DOHH2 (cell line): Measurements from ENCODE around the gene EPG5.

Experiments
- H3F3A ChIP-seq: fragments of 200-600 bp; sonication (generic), shearing (Covaris generic); 2 replicates; pipeline ENCODE4 v1.6.0; 2016; ENCODE audit warnings: antibody characterized with exemption, mild to moderate bottlenecking; ENCODE audit not compliant: control insufficient read depth, insufficient read depth
- H3K27ac ChIP-seq: fragments of 200-600 bp; sonication (generic); 2 replicates; pipeline ENCODE4 v1.5.1; 2014; ENCODE audit warnings: low read depth, mild to moderate bottlenecking, low read length, moderate library complexity
- H3K27me3 ChIP-seq: fragments of 200-600 bp; sonication (generic); 2 replicates; pipeline ENCODE4 v1.6.1; 2014; ENCODE audit warnings: mild to moderate bottlenecking, low read length, mixed read lengths; ENCODE audit not compliant: control insufficient read depth
- H3K36me3 ChIP-seq: fragments of 200-600 bp; sonication (generic); 2 replicates; pipeline ENCODE4 v1.6.1; 2014; ENCODE audit warnings: mild to moderate bottlenecking, low read length, moderate library complexity, mixed read lengths; ENCODE audit not compliant: control insufficient read depth
- H3K4me1 ChIP-seq: fragments of 200-600 bp; sonication (generic); 2 replicates; pipeline ENCODE4 v1.6.1; 2014; ENCODE audit warnings: mild to moderate bottlenecking, low read length, mixed read lengths; ENCODE audit not compliant: control insufficient read depth
- H3K4me2 ChIP-seq: fragments of 200-600 bp; sonication (generic); 2 replicates; pipeline ENCODE4 v1.6.0; 2014; ENCODE audit warnings: mild to moderate bottlenecking, low read length, moderate library complexity
- H3K4me3 ChIP-seq: fragments of 200-600 bp; sonication (generic); 2 replicates; pipeline ENCODE4 v1.5.1; 2014; ENCODE audit warnings: mild to moderate bottlenecking, low read length, mixed read lengths
- H3K79me2 ChIP-seq: fragments of 200-600 bp; sonication (generic); 2 replicates; pipeline ENCODE4 v1.6.1; 2014; ENCODE audit warnings: mild to moderate bottlenecking, low read length, mixed read lengths; ENCODE audit not compliant: control insufficient read depth
- H3K9me2 ChIP-seq: fragments of 200-600 bp; sonication (generic); replicated peaks from 2 replicates; pipeline ENCODE4 v1.6.1; 2014; ENCODE audit warnings: mild to moderate bottlenecking, low read length, mixed read lengths; ENCODE audit not compliant: control insufficient read depth
- H3K9me3 ChIP-seq: fragments of 200-600 bp; sonication (generic); 2 replicates; pipeline ENCODE4 v1.6.1; 2014; ENCODE audit warnings: antibody characterized with exemption, low read length, mixed read lengths; ENCODE audit not compliant: control insufficient read depth, insufficient read depth
- H4K20me1 ChIP-seq: fragments of 200-600 bp; sonication (generic); 2 replicates; pipeline ENCODE4 v1.6.0; 2014; ENCODE audit warnings: low read depth, mild to moderate bottlenecking, antibody characterized with exemption, low read length, moderate library complexity; ENCODE audit not compliant: control insufficient read depth, insufficient read depth
- CTCF ChIP-seq: fragments of 200-600 bp; sonication (generic); IDR thresholded peaks from one replicate; pipeline ENCODE4 v1.5.1; 2014; ENCODE audit warnings: antibody characterized with exemption, mild to moderate bottlenecking, low read depth, low read length; ENCODE audit not compliant: poor library complexity, severe bottlenecking
- EZH2phosphoT487 ChIP-seq: fragments of 200-600 bp; sonication (generic); IDR thresholded peaks from 2 replicates; pipeline ENCODE4 v1.6.1; 2017; ENCODE audit warnings: borderline replicate concordance, mild to moderate bottlenecking, antibody characterized with exemption, low read length, moderate library complexity, mixed read lengths

EPG5 gene

DNA sequence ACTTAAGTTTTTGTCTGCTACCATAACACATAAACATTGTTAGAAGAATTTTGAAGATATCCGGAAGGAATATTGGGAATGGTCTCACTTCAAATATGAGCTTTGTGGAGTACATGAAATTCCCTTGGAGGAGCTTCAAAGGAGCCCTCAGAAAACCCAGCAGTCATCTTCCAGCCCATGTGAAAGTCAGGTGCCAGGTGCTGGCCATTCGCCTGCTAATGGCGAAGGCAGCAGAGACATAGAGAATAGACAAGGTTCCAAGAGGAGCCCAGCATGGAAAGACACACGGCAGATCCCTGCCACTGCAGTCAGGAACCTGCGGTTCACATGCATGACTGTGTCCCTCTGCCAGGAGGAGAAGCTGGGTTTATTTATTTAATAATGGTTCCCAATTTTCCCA lies 40.0 kb upstream of the EPG5 start:
- Histone ChIP-seq H3K4me1 (0 out of 2 replicates have a peak, but pooled peaks cover 4% of the 10 kb centered on the region), H3K9me2 (no peaks in the 10 kb centered on the region), H3K27ac (no peak overlapping the region), H3K36me3 (no peaks in the 10 kb centered on the region), H3K9me3 (no peaks in the 10 kb centered on the region), H3F3A (no peaks in the 10 kb centered on the region), H3K27me3 (no peaks in the 10 kb centered on the region), H4K20me1 (no peaks in the 10 kb centered on the region), H3K4me3 (no peak overlapping the region), H3K79me2 (no peaks in the 10 kb centered on the region), H3K4me2 (no peak overlapping the region)
- TF ChIP-seq CTCF: no peak
- TF ChIP-seq EZH2phosphoT487: no peak

DNA sequence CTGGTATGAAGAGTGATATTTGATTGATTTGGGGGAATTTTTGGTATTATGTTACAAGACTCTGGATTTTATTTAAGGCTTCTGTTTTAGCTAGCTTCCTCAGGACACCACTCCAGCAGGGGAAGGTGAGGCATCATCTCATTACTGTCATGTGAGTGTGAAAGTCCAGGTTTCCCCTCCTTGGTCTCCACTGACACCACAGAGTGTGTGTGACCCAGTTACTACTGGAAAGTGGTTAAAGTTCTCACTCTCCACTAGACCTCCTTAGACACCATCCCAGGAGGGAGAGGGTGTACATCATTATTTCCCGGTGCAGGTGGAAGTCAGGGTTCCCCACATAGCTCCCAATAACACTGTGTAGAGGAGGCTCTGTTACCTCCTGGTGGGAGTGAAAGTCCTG lies 35.8 kb upstream of the EPG5 start:
- H3K36me3 ChIP-seq: no peaks in the 10 kb centered on the region
- H3K9me3 ChIP-seq: no peaks in the 10 kb centered on the region
- no peaks in the 10 kb centered on the region for H3K4me1 ChIP-seq
- no peaks in the 10 kb centered on the region for H3K9me2 ChIP-seq
- no peak overlapping the region for H3K4me3 ChIP-seq
- H3K4me2 ChIP-seq: no peak overlapping the region
- H3K27me3 ChIP-seq: 0 out of 2 replicates have a peak, but pooled peaks cover 3% of the 10 kb centered on the region
- H3K27ac ChIP-seq: no peak overlapping the region
- H4K20me1 ChIP-seq: no peaks in the 10 kb centered on the region
- H3F3A ChIP-seq: no peaks in the 10 kb centered on the region
- H3K79me2 ChIP-seq: no peaks in the 10 kb centered on the region
- no peak for TF ChIP-seq CTCF
- no peak for TF ChIP-seq EZH2phosphoT487

GRCh38 chr18:46001892-46002291 lies 34.8 kb upstream of the EPG5 start:
- Histone ChIP-seq H3K27me3 (0 out of 2 replicates have a peak, but pooled peaks cover 3% of the 10 kb centered on the region), H3K4me2 (no peak overlapping the region), H3K4me1 (no peaks in the 10 kb centered on the region), H3K9me3 (no peaks in the 10 kb centered on the region), H3K4me3 (no peak overlapping the region), H3K36me3 (no peaks in the 10 kb centered on the region), H3K27ac (no peak overlapping the region), H3K79me2 (no peaks in the 10 kb centered on the region), H3F3A (no peaks in the 10 kb centered on the region), H3K9me2 (no peaks in the 10 kb centered on the region), H4K20me1 (no peaks in the 10 kb centered on the region)
- TF ChIP-seq EZH2phosphoT487 (no peak), CTCF (no peak)

GRCh38 chr18:46001074-46001473 lies 33.9 kb upstream of the EPG5 start:
- H3K4me3 ChIP-seq: no peak overlapping the region

More at GRCh38 chr18:46001074-46001473, 33.9 kb upstream of the EPG5 start:
- H3K79me2 ChIP-seq: no peaks in the 10 kb centered on the region
- 0 out of 2 replicates have a peak, but pooled peaks cover 3% of the 10 kb centered on the region for H3K27me3 ChIP-seq
- no peaks in the 10 kb centered on the region for H3F3A ChIP-seq
- no peaks in the 10 kb centered on the region for H3K4me1 ChIP-seq
- TF ChIP-seq EZH2phosphoT487 (no peak), CTCF (no peak)
- H3K4me2 ChIP-seq: no peak overlapping the region
- H3K36me3 ChIP-seq: no peaks in the 10 kb centered on the region
- no peaks in the 10 kb centered on the region for H3K9me3 ChIP-seq
- no peak overlapping the region for H3K27ac ChIP-seq
- H3K9me2 ChIP-seq: no peaks in the 10 kb centered on the region
- no peaks in the 10 kb centered on the region for H4K20me1 ChIP-seq
